ENCODE measurements around the gene IRF4.
A peak's percentile ranks its signal among the peaks of the same experiment; 100 is the strongest.

The IRF4 gene

GRCh38 chr6:444653-445275, 53.2 kb downstream of the IRF4 start:
- DNase-seq (ENCODE audit: low read depth) = no peak

DNA sequence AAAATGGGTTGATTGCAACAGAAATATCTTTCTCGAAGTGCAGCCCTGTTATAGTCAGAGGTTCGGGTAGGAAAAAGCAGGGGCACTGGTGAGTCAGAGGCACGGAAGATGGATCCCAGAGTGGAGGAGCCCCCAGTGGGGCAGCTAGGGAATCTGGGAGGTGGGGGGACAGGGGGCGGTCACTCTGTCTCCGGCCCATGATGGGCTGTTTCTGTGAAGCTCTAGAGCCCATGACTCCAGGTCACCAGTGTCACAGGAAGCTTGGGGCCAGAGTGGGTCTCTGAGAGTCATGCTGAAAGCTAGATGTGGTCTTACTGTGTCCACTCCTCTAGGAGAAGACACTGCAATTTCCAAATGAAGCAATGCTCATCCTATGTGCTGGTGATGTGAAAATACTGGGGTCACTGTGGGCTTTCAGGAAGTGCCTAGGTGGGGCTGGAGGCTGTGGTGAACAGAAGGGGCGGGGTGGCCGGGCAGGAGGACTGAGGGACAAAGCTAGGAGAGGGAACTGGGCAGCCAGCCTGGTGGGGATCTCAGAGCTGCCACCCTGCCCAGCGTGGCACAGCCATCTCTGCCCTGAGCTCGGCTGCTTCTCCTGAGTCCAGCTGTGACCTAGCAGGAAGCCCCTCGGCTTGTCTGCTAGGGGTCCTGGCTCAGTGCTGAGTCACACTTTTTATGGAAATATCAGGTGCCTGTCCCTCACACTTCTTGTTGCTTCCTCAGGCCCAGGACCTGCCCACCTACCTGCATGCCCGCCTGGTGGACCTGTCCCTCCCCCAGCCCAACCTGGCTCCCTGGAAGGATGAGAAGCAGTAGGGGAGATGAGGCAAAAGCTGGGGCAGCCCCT, 54.2 kb downstream of the IRF4 start:
- DNase-seq (ENCODE audit: low read depth) = no peak

DNA sequence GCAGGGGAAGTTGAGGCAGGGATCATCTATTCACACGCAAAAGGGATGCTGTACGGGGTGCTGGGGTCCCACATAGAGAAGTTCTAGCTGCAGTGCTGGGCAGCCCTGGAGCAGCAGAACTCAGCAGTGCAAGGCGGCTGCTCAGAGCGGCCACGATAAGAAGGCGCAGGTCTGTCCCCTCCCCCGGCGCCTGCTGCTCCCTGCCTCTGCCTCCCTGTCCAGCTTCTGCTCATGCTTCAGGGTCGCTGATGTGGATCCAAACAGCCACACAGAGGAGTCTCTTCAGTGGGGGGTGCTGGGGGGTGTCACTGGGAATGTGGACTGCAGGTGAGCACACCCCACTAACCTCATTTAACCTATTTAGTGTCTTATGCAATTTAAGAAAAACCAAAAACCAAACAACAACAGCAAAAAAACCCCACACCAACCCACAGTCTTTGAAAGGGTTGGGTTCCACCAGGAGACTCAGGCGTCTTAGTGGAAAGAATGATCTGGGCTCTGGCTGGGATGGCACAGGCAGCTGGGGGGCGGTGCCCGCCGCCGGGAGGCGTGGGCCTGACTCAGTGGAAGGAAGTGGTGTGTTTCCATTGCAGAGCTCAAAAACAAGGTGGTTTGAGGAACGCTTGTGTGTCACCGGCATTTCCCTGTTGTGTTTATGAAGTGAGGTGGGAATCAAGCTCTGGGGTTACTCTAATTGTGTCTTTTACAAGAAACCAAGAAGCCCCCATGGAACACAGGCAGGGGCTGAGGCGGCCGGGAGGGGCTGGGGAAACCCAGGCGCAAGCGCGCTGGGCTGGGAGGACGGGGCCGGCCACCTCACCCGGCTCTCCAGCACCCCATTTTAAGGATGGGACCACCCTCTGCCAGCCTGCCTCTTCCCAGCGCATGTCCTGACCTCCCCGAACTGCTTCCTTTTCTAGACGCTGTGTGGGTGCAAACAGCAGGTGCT, 55.1 kb downstream of the IRF4 start:
- no peak for DNase-seq (ENCODE audit: low read depth)

DNA sequence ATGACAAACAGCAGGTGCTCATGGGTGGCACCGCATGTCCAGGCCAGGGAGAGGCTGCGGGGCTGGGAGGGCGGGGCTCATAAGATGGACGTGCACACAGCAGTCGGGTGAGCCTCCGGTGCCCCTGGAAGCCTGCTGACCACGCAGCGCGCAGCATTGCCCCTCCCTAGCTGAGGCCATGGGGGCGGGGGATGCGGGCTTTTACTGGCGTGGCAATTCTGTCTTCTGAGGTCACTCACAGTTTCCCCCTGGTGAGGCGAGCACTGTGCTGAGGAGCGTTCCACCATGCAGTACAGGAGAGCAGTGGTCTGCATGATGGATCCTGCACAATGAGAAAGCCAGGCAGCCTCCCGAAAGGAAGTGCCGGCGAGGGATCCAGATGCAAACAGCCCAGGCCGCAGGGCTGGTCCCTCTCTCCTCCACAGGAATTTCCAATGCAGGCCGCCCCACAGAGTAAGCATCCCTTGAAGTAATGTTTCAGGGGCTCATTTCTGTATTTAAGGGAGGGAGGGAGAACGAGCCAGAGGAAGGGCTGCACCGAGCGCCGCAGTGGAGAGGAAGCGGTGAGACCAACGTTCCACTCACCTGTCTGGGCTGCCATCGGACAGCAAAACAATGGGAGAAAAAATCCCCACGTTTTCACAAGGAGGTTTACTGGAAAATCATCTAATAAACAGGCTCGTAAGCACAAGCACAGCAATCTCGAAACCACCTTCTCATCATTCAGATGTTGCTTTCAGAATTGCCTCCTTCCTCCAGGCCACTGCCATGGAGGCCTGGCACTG, 56.0 kb downstream of the IRF4 start:
- DNase-seq (ENCODE audit: low read depth) = no peak

DNA sequence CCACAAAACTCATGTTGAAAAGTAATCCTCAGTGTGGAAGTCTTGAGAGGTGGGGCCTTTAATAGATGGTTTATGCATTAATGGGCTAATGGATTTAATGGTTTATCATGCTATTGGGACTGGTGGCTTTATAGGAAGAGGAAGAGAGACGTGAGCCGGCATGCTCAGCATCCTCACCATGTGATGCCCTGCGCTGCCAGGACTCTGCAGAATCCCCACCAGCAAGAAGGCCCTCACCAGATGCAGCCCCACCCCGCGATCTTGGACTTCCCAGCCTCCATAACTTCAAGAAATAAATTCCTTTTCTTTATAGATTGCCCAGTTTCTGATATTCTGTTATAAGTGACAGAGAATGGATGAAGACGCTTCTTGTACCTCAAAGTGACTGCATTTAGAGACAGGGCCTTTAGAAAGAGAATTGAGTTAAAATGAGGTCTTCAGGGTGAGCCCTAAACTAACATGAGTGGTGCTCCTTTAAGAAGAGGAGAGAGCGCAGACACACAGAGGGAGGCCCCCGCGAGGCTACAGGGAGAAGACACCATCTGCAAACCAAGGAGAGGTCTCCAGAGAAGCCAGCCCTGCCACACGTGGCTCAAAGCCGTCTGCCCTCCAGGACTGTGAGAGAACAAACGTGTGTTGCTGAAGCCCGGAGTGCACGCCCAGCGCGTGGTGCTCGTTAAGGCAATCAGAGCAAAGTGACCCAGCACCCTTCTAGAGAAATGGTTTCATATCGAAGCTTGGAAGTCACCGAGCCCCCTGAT, 56.9 kb downstream of the IRF4 start:
- no peak for DNase-seq (ENCODE audit: low read depth)

DNA sequence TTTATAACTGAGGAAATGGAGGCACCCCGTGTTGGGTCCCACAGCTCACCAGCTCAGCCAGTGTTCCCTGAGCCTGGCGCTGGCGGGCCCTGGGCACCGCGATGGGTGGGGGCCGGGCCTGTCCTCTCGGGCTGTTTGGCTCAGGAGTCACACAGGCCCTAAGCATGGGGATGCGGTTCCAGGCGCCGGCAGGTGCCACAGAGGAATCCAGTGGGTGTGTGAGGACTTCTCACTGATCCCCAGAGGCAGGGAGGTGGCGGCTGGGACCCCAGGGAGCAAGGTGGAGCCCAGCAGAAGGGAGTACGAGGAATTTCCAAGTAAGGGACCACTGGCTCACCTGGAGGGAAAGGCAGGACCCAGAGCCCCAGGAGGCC, 57.5 kb downstream of the IRF4 start:
- DNase-seq (ENCODE audit: low read depth) = no peak

DNA sequence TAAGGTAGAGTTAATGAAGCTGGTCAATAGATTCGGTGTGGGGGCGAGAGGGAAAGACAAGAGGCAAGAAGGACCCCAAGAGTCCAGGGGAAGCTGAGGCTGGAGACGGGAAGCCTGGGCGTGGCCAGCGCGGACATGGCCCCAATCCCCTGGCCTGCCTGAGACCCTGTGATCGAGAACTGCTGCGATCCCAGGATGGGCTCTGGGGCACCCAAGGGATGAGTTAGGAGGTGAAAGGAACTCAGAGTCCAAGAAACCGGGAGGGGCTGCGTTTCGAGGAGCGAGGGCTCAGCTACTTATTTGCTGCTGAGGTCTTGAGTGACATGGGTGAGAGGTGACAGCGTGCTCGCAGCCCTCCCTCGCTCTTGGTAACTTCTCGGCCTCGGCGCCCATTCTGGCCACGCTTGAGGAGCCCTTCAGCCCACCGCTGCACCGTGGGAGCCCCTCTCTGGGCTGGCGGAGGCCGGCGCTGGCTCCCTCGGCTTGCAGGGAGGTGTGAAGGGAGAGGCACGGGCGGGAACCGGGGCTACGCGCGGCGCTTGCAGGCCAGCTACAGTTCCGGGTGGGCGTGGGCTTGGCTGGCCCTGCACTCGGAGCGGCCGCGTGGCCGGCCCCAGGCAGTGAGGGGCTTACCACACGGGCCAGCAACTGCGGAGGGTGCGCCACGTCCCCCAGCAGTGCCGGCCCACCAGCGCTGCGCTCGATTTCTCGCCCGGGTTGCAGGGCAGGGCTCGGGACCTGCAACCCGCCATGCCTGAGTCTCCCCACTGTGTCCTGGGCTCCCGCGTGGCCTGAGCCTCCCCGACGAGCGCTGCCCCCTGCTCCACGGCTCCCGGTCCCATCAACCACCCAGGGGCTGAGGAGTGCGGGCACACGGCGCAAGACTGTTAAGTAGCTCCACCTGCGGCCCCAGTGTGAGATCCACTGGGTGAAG, 58.2 kb downstream of the IRF4 start:
- no peak for DNase-seq (ENCODE audit: low read depth)

- no peak for DNase-seq (ENCODE audit: low read depth)
These were observed 59.8 kb downstream of the IRF4 start for GRCh38 chr6:451336-451735.

DNA sequence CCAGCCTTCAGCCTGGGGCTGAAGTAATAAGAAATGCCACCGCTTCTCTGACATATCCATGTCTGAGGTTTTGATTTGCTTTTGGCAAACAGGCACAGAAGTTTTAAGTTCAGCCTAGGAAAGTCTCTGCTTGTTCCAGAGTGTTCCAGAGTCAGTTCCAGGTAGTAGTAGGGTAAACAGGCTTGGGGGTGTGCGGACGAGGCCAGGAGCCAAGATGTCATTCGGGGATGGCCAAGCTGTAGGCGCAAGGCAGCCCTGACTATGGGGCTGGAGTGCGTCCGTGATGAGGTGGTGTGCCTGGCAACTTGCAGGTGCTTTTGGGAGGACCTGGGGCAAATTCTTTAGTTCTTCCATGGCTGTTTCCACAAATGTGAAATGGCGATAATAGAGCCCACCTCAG, 60.3 kb downstream of the IRF4 start:
- no peak for DNase-seq (ENCODE audit: low read depth)

- DNase-seq (ENCODE audit: low read depth) = peak; percentile 7
These were observed 60.9 kb downstream of the IRF4 start for GRCh38 chr6:452301-453067.

GRCh38 chr6:453152-453551, 61.6 kb downstream of the IRF4 start:
- DNase-seq (ENCODE audit: low read depth) = peak; percentile 5

GRCh38 chr6:454148-454991, 62.8 kb downstream of the IRF4 start:
- no peak for DNase-seq (ENCODE audit: low read depth)

- DNase-seq (ENCODE audit: low read depth) = no peak
These were observed 63.5 kb downstream of the IRF4 start for GRCh38 chr6:455006-455585.

GRCh38 chr6:455835-456234, 64.3 kb downstream of the IRF4 start:
- DNase-seq (ENCODE audit: low read depth) = no peak

- no peak for DNase-seq (ENCODE audit: low read depth)
These were observed 64.9 kb downstream of the IRF4 start for GRCh38 chr6:456358-456867.

- no peak for DNase-seq (ENCODE audit: low read depth)
These were observed 65.3 kb downstream of the IRF4 start for GRCh38 chr6:456887-457286.
